Heart left ventricle (tissue), 16 donors: ENCODE data around the gene SIX5. TPM values are rescaled to one million over a fixed set of nuclear protein-coding genes. Genes with fewer than 3 reads are reported as not detected.
"Not testable (repeated sequence)": the region's sequence is repeated elsewhere in the genome, so short reads cannot be mapped to it uniquely, and the experiment has no call there.

Source experiments
- ATAC-seq, 4 donors: fragments of 200-7000 bp; cut with Tn5 transposase; one replicate each; pipeline ENCODE4 v1.9.1; 2020 to 2022; ENCODE audit warnings: moderate library complexity in 4 of 4, mild to moderate bottlenecking in 3 of 4, moderate number of reproducible peaks in 1 of 4
- DNase-seq, 5 donors: peaks; one replicate each; pipeline ENCODE4 v3.0.0-alpha.2; 2020
- H3K27ac ChIP-seq, 12 donors: fragments of 200-600 bp; sonication (generic) in 4 of 12; one replicate each; pipeline versions ENCODE4 v1.5.0 to v1.8.0; 2016 to 2022; ENCODE audit warnings: mild to moderate bottlenecking in 2 of 12
- H3K27me3 ChIP-seq, 9 donors: fragments of 200-600 bp; sonication (generic) in 2 of 9; one replicate each; pipeline versions ENCODE4 v1.5.1 to v1.8.0; 2016 to 2022; ENCODE audit warnings: mild to moderate bottlenecking in 3 of 9
- H3K36me3 ChIP-seq, 9 donors: fragments of 200-600 bp; sonication (generic) in 2 of 9; one replicate each; pipeline versions ENCODE4 v1.5.0 to v1.8.0; 2018 to 2022; ENCODE audit warnings: mild to moderate bottlenecking in 2 of 9
- H3K4me1 ChIP-seq, 12 donors: fragments of 200-600 bp; sonication (generic) in 4 of 12; one replicate each; pipeline versions ENCODE4 v1.5.0 to v1.8.0; 2016 to 2022; ENCODE audit warnings: mild to moderate bottlenecking in 3 of 12
- H3K4me3 ChIP-seq, 12 donors: fragments of 200-600 bp; sonication (generic) in 4 of 12; one replicate each; pipeline versions ENCODE4 v1.5.0 to v1.8.0; 2017 to 2022; ENCODE audit warnings: mild to moderate bottlenecking in 9 of 12, moderate library complexity in 4 of 12
- H3K9me3 ChIP-seq, 12 donors: fragments of 200-600 bp; sonication (generic) in 4 of 12; one replicate each; pipeline versions ENCODE4 v1.5.0 to v1.8.0; 2016 to 2022; ENCODE audit warnings: mild to moderate bottlenecking in 1 of 12
- CTCF ChIP-seq, 12 donors: fragments of 200-600 bp; sonication (generic) in 4 of 12; IDR thresholded peaks; one replicate each; pipeline versions ENCODE4 v1.5.0 to v1.8.0; 2018 to 2022; ENCODE audit warnings: antibody characterized with exemption in 12 of 12, mild to moderate bottlenecking in 5 of 12
- POLR2A ChIP-seq, 2 donors: fragments of 450-650 bp; IDR thresholded peaks; one replicate each; pipeline ENCODE4 v1.6.1; 2017; ENCODE audit warnings: antibody characterized with exemption in 2 of 2, mild to moderate bottlenecking in 2 of 2, moderate library complexity in 2 of 2
- WGBS, 4 donors: extraction: QIAGEN DNeasy Blood & Tissue Kit in 2 of 4; methylation state at CpG; one replicate each; pipeline versions ENCODE4 v1.1.5 to v1.1.7; 2013 to 2018; 5-methylcytosine and 5-hydroxymethylcytosine counted together
- intact Hi-C, 10 donors: fragments of 100-400 bp; cut with DNase I; formaldehyde crosslinking; loops; one replicate each; pipeline versions ENCODE4 v1.11.1 to v1.14.2; 2022
- polyA plus RNA-seq, 2 donors: library from polyadenylated mRNA; stranded (reverse); fragments of 200-250 nt; gene quantifications; one replicate each; pipeline ENCODE4 v1.2.3, GENCODE V29; 2013
- total RNA-seq, 9 donors: library from RNA; depleted of rRNA in 2 of 9; stranded (reverse); fragments of >200 nt in 2 of 9; fragmentation: NEBNext Ultra II Directional in 3 of 9; extraction: Animal tissue kit (Norgen Biotek cat#: 25700) in 3 of 9; gene quantifications; one replicate each; pipeline versions ENCODE4 v1.1.0 to v1.2.4, GENCODE V29; 2016 to 2023
- donor health status: ischemic (EF 13 %, LVEDD 7.1; RV severe dilation, severe dysfunction).
- donor health status: healthy with polysubstance abuse.
- donor health status: DM: no; HTN: yes; CAD: no.
- donor health status: DM: no; HTN: no; CAD: no.
- donor health status: ischemic (EF 25% LVEDD 6.9; RV normal size, moderate dysfunction).
- donor health status: ischemic (EF 25% LVEDD 5.7; RV mildly dilated, moderate dysfunction).
- donor health status: healthy.
- donor health status: DM: yes; HTN: yes; CAD: no.
- donor health status: ischemic (EF 35%, LVEDD 5.7; RV mildly dilated, moderate dysfunction).
- donor health status: nonischemic (EF 11% LVEDD 7.7; RV severe dilation, severe dysfunction).
- donor health status: DM: yes; HTN: yes; CAD: no.
- donor health status: PGD.
- donor health status: ischemic (EF 29% LVEDD 5.4; RV normal size, mild dysfunction).
- donor health status: nonischemic (EF 23%, LVEDD 6.1; RV moderate dilation, normal function).

The SIX5 gene
- total and polyA plus RNA-seq, 11 donors: 13.7 to 24.0 (median 21.9) TPM

GRCh38 chr19:45804959-45805230 lies 35.8 kb upstream of the SIX5 start:
- DNase-seq (no peak), ATAC-seq (no peak)
- Histone ChIP-seq H3K9me3 (no peaks in the 10 kb centered on the region), H3K27me3 (peaks cover 0 to 23% (median 0%) of the 10 kb centered on the region in 9 donors), H3K36me3 (no peaks in the 10 kb centered on the region), H3K4me3 (no peak overlapping the region), H3K4me1 (peaks cover 0 to 5% (median 0%) of the 10 kb centered on the region in 12 donors), H3K27ac (no peak overlapping the region)
- WGBS, 4 donors: 86 to 90% (median 88%) methylated on average over 8 of the region's 8 CpGs
- intact Hi-C loops: no loop called here
- no peak for TF ChIP-seq CTCF (IDR thresholded peaks at IDR 0.05)
- TF ChIP-seq POLR2A (IDR thresholded peaks at IDR 0.05): no peak

DNA sequence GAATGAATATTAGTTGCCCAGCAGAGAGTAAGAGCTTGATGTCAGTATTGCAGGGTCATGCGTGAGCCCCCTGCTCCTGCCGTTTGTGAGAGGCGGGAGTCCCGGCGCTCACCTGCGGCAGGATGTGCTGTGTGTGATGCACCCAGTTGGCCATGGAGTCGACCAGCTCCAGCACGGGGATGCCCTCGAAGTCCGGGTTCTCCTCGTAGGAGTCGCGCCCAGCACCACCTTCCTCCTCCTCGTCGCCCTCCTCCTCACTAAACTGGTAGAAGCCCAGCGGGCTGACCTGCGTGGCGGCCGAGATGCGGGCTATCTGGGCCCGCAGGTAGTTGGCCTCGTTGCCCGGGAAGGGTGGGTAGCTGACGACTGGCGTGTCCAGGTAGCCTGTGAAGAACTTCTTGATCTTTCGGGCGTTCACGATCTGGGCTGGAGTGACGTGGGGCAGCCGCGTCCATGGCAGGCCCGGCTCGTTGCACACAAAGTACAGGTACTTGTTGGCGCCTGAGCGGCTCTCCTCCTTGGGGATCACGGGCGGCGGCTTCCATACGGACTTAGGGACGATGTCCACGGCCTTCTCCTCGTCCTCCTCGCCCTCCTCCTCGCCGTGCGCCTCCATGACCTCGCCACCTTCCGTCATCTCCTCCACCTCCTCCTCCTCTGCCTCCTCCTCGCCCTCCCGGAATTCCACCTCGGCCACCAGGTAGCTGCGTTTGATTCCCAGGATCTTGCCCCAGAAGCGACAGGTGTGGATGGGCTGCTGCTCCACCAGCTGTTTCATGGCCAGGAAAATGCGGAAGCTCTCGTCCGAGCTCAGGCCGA lies 35.3 kb upstream of the SIX5 start:
- intact Hi-C loops: no loop called here
- Histone ChIP-seq H3K4me3 (no peak overlapping the region), H3K9me3 (no peaks in the 10 kb centered on the region), H3K4me1 (peaks cover 0 to 1% (median 0%) of the 10 kb centered on the region in 12 donors), H3K27ac (no peak overlapping the region), H3K36me3 (no peaks in the 10 kb centered on the region), H3K27me3 (peaks cover 0 to 24% (median 0%) of the 10 kb centered on the region in 9 donors)
- DNase-seq (no peak), ATAC-seq (no peak)
- WGBS, 4 donors: 87 to 90% (median 89%) methylated on average over 57 of the region's 57 CpGs
- TF ChIP-seq POLR2A (IDR thresholded peaks at IDR 0.05) (no peak), CTCF (IDR thresholded peaks at IDR 0.05) (no peak)

DNA sequence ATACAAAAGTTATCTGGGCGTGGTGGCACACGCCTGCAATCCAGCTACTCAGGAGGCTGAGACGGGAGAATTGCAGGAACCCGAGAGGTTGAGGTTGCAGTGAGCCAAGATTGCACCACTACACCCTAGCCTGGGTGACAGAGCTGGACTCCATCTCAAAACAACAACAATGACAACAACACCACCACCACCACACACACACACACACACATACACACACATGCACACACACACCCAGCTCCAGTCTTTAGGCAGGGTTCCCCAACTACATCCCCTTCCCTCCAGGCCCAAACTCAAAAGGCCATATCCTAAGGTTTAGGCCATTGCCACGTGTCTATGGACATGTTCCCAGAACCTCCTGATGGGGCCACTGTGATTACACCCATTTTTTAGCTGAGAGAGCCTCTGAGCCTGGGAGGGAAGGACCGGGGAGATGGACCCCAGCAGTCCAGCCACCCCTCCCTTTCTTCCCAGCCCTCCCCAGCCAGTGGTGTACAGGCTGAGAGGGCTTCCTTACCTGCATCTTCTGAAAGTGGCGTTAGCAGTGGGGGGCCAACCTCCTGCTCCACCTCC lies 32.6 kb upstream of the SIX5 start:
- DNase-seq (no peak), ATAC-seq (no peak)
- Histone ChIP-seq H3K4me3 (no peak overlapping the region), H3K27ac (no peak overlapping the region), H3K36me3 (no peaks in the 10 kb centered on the region), H3K4me1 (peaks cover 0 to 9% (median 6%) of the 10 kb centered on the region in 12 donors), H3K9me3 (no peaks in the 10 kb centered on the region), H3K27me3 (peaks cover 0 to 48% (median 0%) of the 10 kb centered on the region in 9 donors)
- WGBS, 4 donors: 83 to 87% (median 86%) methylated on average over 7 of the region's 7 CpGs
- TF ChIP-seq POLR2A (IDR thresholded peaks at IDR 0.05): no peak
- TF ChIP-seq CTCF (IDR thresholded peaks at IDR 0.05): no peak
- intact Hi-C loops: loop anchor here in 1 of 10 donors (2.0 kb wide), 1 partner anchor 31 kb away; no protein-coding TSS in a partner anchor

DNA sequence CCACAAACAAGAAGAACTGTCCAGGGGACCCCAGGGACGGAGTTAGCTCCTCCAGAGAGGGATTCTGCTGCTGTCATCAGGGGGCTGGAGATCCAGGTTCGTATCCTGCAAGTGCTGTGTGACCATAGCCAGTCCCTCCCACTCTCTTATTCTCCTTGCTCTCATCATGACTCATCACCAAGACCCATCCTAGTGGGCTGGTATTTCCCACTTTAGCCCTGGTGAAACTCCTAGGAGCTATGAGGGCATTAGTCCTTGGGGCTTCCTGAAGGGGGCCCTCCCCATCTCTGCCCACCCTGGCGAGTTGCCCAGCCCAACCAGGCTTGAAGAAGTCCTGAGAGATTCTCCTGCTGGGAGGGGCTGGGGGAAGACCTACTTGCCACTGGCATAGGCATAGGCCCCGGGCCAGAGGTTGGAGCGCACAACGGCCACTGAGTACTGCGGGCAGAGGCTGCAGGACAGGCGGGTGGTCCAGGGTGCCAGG lies 31.1 kb upstream of the SIX5 start:
- Histone ChIP-seq H3K36me3 (no peaks in the 10 kb centered on the region), H3K4me3 (no peak overlapping the region), H3K9me3 (no peaks in the 10 kb centered on the region), H3K4me1 (peaks cover 0 to 9% (median 6%) of the 10 kb centered on the region in 12 donors), H3K27ac (no peak overlapping the region), H3K27me3 (peaks cover 0 to 62% (median 0%) of the 10 kb centered on the region in 9 donors)
- DNase-seq (no peak), ATAC-seq (no peak)
- TF ChIP-seq CTCF (IDR thresholded peaks at IDR 0.05) (no peak), POLR2A (IDR thresholded peaks at IDR 0.05) (no peak)
- intact Hi-C loops: loop anchor here in 1 of 10 donors (2.0 kb wide), 1 partner anchor 29 kb away; no protein-coding TSS in a partner anchor
- WGBS, 4 donors: 67 to 95% (median 85%) methylated on average over 3 to 8 of the region's 8 CpGs

DNA sequence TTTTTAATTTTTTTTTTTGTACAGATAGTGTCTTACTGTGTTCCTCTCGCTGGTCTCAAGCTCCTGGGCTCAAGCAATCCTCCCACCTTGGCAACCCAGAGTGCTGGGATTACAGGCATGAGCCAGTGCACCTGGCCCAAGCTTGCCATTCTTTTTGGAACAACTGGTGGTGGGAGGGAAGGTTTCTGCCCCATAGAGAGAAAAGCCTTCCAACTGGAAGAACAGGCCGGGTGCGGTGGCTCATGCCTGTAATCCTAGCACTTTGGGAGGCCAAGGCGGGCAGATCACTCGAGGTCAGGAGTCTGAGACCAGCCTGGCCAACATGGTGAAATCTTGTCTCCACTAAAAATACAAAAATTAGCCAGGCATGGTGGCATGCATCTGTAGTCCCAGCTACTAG lies 30.5 kb upstream of the SIX5 start:
- H3K27ac ChIP-seq, DNase-seq, H3K36me3 ChIP-seq, H3K4me3 ChIP-seq, H3K4me1 ChIP-seq, H3K9me3 ChIP-seq: not testable (repeated sequence)
- H3K27me3 ChIP-seq: peaks cover 0 to 68% (median 0%) of the 10 kb centered on the region in 9 donors
- ATAC-seq: peak in 1 of 4 donors; percentile 8
- 87 to 92% (median 90%) methylated on average over 5 of the region's 5 CpGs for WGBS, 4 donors
- intact Hi-C loops: loop anchor here in 5 of 10 donors (1.0 to 2.0 kb wide), 4 partner anchors 19 to 29 kb away; no protein-coding TSS in a partner anchor
